Measurements from ENCODE around the gene ANKRD65. TPM values are rescaled to one million over a fixed set of nuclear protein-coding genes. Genes with fewer than 3 reads are reported as not detected.

The ANKRD65 gene
- total and polyA plus RNA-seq, 7 donors, result 0.77 to 5.4 (median 2.4) TPM

- H3K27ac ChIP-seq, result no peak overlapping the region
- H3K4me3 ChIP-seq, result peak overlapping the region; percentile 65
- H3K4me1 ChIP-seq, result peaks cover 19% of the 10 kb centered on the region
- H3K27me3 ChIP-seq (ENCODE audit: insufficient read depth in 3 of 3, low read length in 2 of 3), result peaks cover 0 to 8% (median 0%) of the 10 kb centered on the region in 3 donors
- H3K36me3 ChIP-seq (ENCODE audit: insufficient read depth in 1 of 2, low read depth in 1 of 2), result no peaks in the 10 kb centered on the region
- no peak for TF ChIP-seq CTCF (IDR thresholded peaks at IDR 0.05)
- WGBS, 3 donors, result 46 to 59% (median 57%) methylated on average over 30 to 31 of the region's 31 CpGs
- no peaks in the 10 kb centered on the region for H3K9me3 ChIP-seq
- intact Hi-C loops (cut with DNase I), result no loop called here
- DNase-seq (no peak), ATAC-seq (no peak)
Measured at GRCh38 chr1:1437033-1437903, 16.2 kb upstream of the ANKRD65 start.

GRCh38 chr1:1436630-1437032 is 15.6 kb upstream of the ANKRD65 start:
- Histone ChIP-seq H3K4me1 (peaks cover 19% of the 10 kb centered on the region), H3K4me3 (peak overlapping the region; percentile 65), H3K36me3 (ENCODE audit: insufficient read depth in 1 of 2, low read depth in 1 of 2) (no peaks in the 10 kb centered on the region), H3K27ac (no peak overlapping the region), H3K27me3 (ENCODE audit: insufficient read depth in 3 of 3, low read length in 2 of 3) (peaks cover 0 to 8% (median 0%) of the 10 kb centered on the region in 3 donors), H3K9me3 (no peaks in the 10 kb centered on the region)
- no peak for ATAC-seq
- intact Hi-C loops (cut with DNase I), result no loop called here
- WGBS, 3 donors, result 52 to 65% (median 54%) methylated on average over 7 of the region's 7 CpGs
- DNase-seq, result no peak
- TF ChIP-seq CTCF (IDR thresholded peaks at IDR 0.05), result no peak

- TF ChIP-seq CTCF (IDR thresholded peaks at IDR 0.05), result no peak
- H3K36me3 ChIP-seq (ENCODE audit: insufficient read depth in 1 of 2, low read depth in 1 of 2), result no peaks in the 10 kb centered on the region
- DNase-seq, result no peak
- H3K27ac ChIP-seq, result peak overlapping the region; percentile 75
- H3K4me3 ChIP-seq, result peak overlapping the region; percentile 65
- H3K9me3 ChIP-seq, result no peaks in the 10 kb centered on the region
- no peak for ATAC-seq
- intact Hi-C loops (cut with DNase I), result no loop called here
- H3K27me3 ChIP-seq (ENCODE audit: insufficient read depth in 3 of 3, low read length in 2 of 3), result peaks cover 0 to 8% (median 0%) of the 10 kb centered on the region in 3 donors
- H3K4me1 ChIP-seq, result peaks cover 18% of the 10 kb centered on the region
- 11 to 18% (median 11%) methylated on average over 26 to 40 of the region's 40 CpGs for WGBS, 3 donors
Measured at GRCh38 chr1:1435911-1436629, 15.0 kb upstream of the ANKRD65 start.

- no peak for TF ChIP-seq CTCF (IDR thresholded peaks at IDR 0.05)
- 6 to 16% (median 8%) methylated on average over 36 to 89 of the region's 89 CpGs for WGBS, 3 donors
- Histone ChIP-seq H3K4me1 (peaks cover 18% of the 10 kb centered on the region), H3K9me3 (no peaks in the 10 kb centered on the region), H3K27me3 (ENCODE audit: insufficient read depth in 3 of 3, low read length in 2 of 3) (peaks cover 0 to 8% (median 0%) of the 10 kb centered on the region in 3 donors), H3K27ac (peak within 1 kb of the TSS; percentile 75), H3K36me3 (ENCODE audit: insufficient read depth in 1 of 2, low read depth in 1 of 2) (no peaks in the 10 kb centered on the region), H3K4me3 (peak within 1 kb of the TSS; percentile 65)
- ATAC-seq, result peak; percentile 66 to 79 (median 72)
- intact Hi-C loops (cut with DNase I), result no loop called here
- peak; percentile 78 to 86 for DNase-seq
Measured at GRCh38 chr1:1435106-1435903, 14.2 kb upstream of the ANKRD65 start, which contains the start of gene VWA1. Gene VWA1, plus strand, starts transcription at chr1:1435690. Its CDS starts 59 bp downstream, at chr1:1435749.

Measured in psoas muscle (tissue), 8 donors.